ENCODE measurements around the gene NMNAT3. TPM values are rescaled to one million over a fixed set of nuclear protein-coding genes. Genes with fewer than 3 reads are reported as not detected.

Gene NMNAT3
- total RNA-seq, 1 donor from 2014 or later: 2.0 TPM

GRCh38 chr3:139538733-139539132 lies 139.0 kb downstream of the NMNAT3 start:
- DNase-seq (ENCODE audit: low spot score): no peak
- Mint-ChIP-seq H3K27me3 (ENCODE audit: low read depth) (no peaks in the 10 kb centered on the region), H3K27ac (ENCODE audit: unreplicated experiment) (no peak overlapping the region), H3K9me3 (ENCODE audit: low read depth) (no peaks in the 10 kb centered on the region), H3K4me1 (ENCODE audit: low read depth) (peaks cover 64% of the 10 kb centered on the region), H3K36me3 (ENCODE audit: low read depth) (no peaks in the 10 kb centered on the region), H3K4me3 (ENCODE audit: unreplicated experiment) (peak overlapping the region; percentile 76)
- no peak for TF ChIP-seq CTCF (IDR thresholded peaks at IDR 0.05)

- no peaks in the 10 kb centered on the region for H3K9me3 Mint-ChIP-seq (ENCODE audit: low read depth)
- no peak overlapping the region for H3K4me3 Mint-ChIP-seq (ENCODE audit: unreplicated experiment)
- no peaks in the 10 kb centered on the region for H3K27me3 Mint-ChIP-seq (ENCODE audit: low read depth)
- no peak for DNase-seq (ENCODE audit: low spot score)
- no peak for TF ChIP-seq CTCF (IDR thresholded peaks at IDR 0.05)
- no peaks in the 10 kb centered on the region for H3K36me3 Mint-ChIP-seq (ENCODE audit: low read depth)
- no peak overlapping the region for H3K27ac Mint-ChIP-seq (ENCODE audit: unreplicated experiment)
- peaks cover 71% of the 10 kb centered on the region for H3K4me1 Mint-ChIP-seq (ENCODE audit: low read depth)
Observed at GRCh38 chr3:139537795-139538621, 139.8 kb downstream of the NMNAT3 start.

- no peak for DNase-seq (ENCODE audit: low spot score)
- H3K27me3 Mint-ChIP-seq (ENCODE audit: low read depth): no peaks in the 10 kb centered on the region
- no peaks in the 10 kb centered on the region for H3K36me3 Mint-ChIP-seq (ENCODE audit: low read depth)
- H3K4me3 Mint-ChIP-seq (ENCODE audit: unreplicated experiment): no peak overlapping the region
- TF ChIP-seq CTCF (IDR thresholded peaks at IDR 0.05): no peak
- H3K4me1 Mint-ChIP-seq (ENCODE audit: low read depth): peaks cover 75% of the 10 kb centered on the region
- no peaks in the 10 kb centered on the region for H3K9me3 Mint-ChIP-seq (ENCODE audit: low read depth)
- H3K27ac Mint-ChIP-seq (ENCODE audit: unreplicated experiment): no peak overlapping the region
Observed at GRCh38 chr3:139537361-139537760, 140.4 kb downstream of the NMNAT3 start.

- Mint-ChIP-seq H3K27ac (ENCODE audit: unreplicated experiment) (peak overlapping the region; percentile 88), H3K9me3 (ENCODE audit: low read depth) (no peaks in the 10 kb centered on the region), H3K4me3 (ENCODE audit: unreplicated experiment) (peak overlapping the region; percentile 42), H3K36me3 (ENCODE audit: low read depth) (no peaks in the 10 kb centered on the region), H3K27me3 (ENCODE audit: low read depth) (no peaks in the 10 kb centered on the region), H3K4me1 (ENCODE audit: low read depth) (peaks cover 67% of the 10 kb centered on the region)
- DNase-seq (ENCODE audit: low spot score): no peak
- no peak for TF ChIP-seq CTCF (IDR thresholded peaks at IDR 0.05)
Observed at GRCh38 chr3:139534992-139535879, 142.5 kb downstream of the NMNAT3 start.

GRCh38 chr3:139534455-139534812 lies 143.3 kb downstream of the NMNAT3 start:
- no peaks in the 10 kb centered on the region for H3K27me3 Mint-ChIP-seq (ENCODE audit: low read depth)
- H3K9me3 Mint-ChIP-seq (ENCODE audit: low read depth): no peaks in the 10 kb centered on the region
- peak overlapping the region; percentile 76 for H3K27ac Mint-ChIP-seq (ENCODE audit: unreplicated experiment)
- H3K4me3 Mint-ChIP-seq (ENCODE audit: unreplicated experiment): no peak overlapping the region
- DNase-seq (ENCODE audit: low spot score): no peak
- peaks cover 67% of the 10 kb centered on the region for H3K4me1 Mint-ChIP-seq (ENCODE audit: low read depth)
- no peak for TF ChIP-seq CTCF (IDR thresholded peaks at IDR 0.05)
- no peaks in the 10 kb centered on the region for H3K36me3 Mint-ChIP-seq (ENCODE audit: low read depth)

All from chondrocyte (in vitro differentiated cells).